Endothelial cell of umbilical vein (primary cell): ENCODE data around the gene AUTS2. TPM values are rescaled to one million over a fixed set of nuclear protein-coding genes. Genes with fewer than 3 reads are reported as not detected.

ENCODE experiments used
- BruUV-seq: library from RNA; stranded (reverse); fragments of 400-500 nt; replicated peaks from 2 replicates; lab custom pipeline; 2021; lab: Mats Ljungman, UMichigan
- CTCF ChIA-PET: fragments of 300-600, 350-600 bp; sonication (Branson Sonifier 250); formaldehyde crosslinking; loops from one replicate; lab custom pipeline; 2021; ENCODE audit warnings: antibody characterized with exemption, inconsistent platforms; lab: Charles Lee
- POLR2A ChIA-PET: fragments of 300-600, 350-600 bp; sonication (Branson Sonifier 250); formaldehyde crosslinking; loops from one replicate; lab custom pipeline; 2021; ENCODE audit warnings: antibody characterized with exemption, inconsistent platforms; lab: Charles Lee
- DNase-seq: peaks from one replicate; pipeline ENCODE4 v3.0.0-alpha.2; 2011; ENCODE audit warnings: low read depth, low spot score
- FAIRE-seq: peaks from 2 replicates; lab custom pipeline; 2011; peaks lifted over from hg19 to GRCh38; lab: Jason Lieb, UNC
- H2AFZ ChIP-seq: 2 replicates; pipeline ENCODE4 v1.6.0; 2012; ENCODE audit warnings: low read depth, low read length, control low read depth, inconsistent platforms
- H3K27ac ChIP-seq: 2 replicates; pipeline ENCODE4 v1.5.1; 2011; ENCODE audit warnings: low read depth, mild to moderate bottlenecking, control low read depth, low read length, moderate library complexity; ENCODE audit not compliant: insufficient read depth
- H3K27me3 ChIP-seq, 2 experiments: 2 replicates each; pipeline versions ENCODE4 v1.6.0 to v1.6.1; 2011; ENCODE audit warnings: low read length in 2 of 2, mixed read lengths in 1 of 2; ENCODE audit not compliant: control insufficient read depth in 2 of 2, insufficient read depth in 2 of 2
- H3K36me3 ChIP-seq, 2 experiments: 2 replicates in 1 of 2; 3 replicates in 1 of 2; pipeline ENCODE4 v1.5.1; 2011; ENCODE audit warnings: low read length in 2 of 2, mild to moderate bottlenecking in 1 of 2, moderate library complexity in 1 of 2; ENCODE audit not compliant: control insufficient read depth in 2 of 2, insufficient read depth in 2 of 2; ENCODE audit errors: extremely low read depth in 1 of 2
- H3K4me1 ChIP-seq: 3 replicates; pipeline ENCODE4 v1.5.1; 2011; ENCODE audit warnings: mild to moderate bottlenecking, low read length; ENCODE audit not compliant: control insufficient read depth, insufficient read depth; ENCODE audit errors: extremely low read depth
- H3K4me2 ChIP-seq: 2 replicates; pipeline ENCODE4 v1.6.1; 2011; ENCODE audit warnings: low read length, control low read depth, mixed read lengths; ENCODE audit not compliant: insufficient read depth
- H3K4me3 ChIP-seq, 3 experiments: fragments of 200-600 bp in 1 of 3; sonication (generic), shearing (Covaris generic) in 1 of 3; replicated peaks in 1 of 3; 2 replicates each; pipeline ENCODE4 v1.5.1; 2011 to 2016; ENCODE audit warnings: control low read depth in 3 of 3, low read length in 3 of 3, mild to moderate bottlenecking in 2 of 3, inconsistent platforms in 1 of 3, low read depth in 1 of 3, moderate library complexity in 1 of 3; ENCODE audit not compliant: insufficient read depth in 1 of 3
- H3K79me2 ChIP-seq: 2 replicates; pipeline ENCODE4 v1.6.0; 2012; ENCODE audit warnings: low read length, inconsistent platforms; ENCODE audit not compliant: control insufficient read depth, insufficient read depth
- H3K9ac ChIP-seq: replicated peaks from 2 replicates; pipeline ENCODE3; 2011; ENCODE audit warnings: low read length, control low read depth; ENCODE audit not compliant: insufficient read depth; ENCODE audit errors: extremely low read depth
- H3K9me1 ChIP-seq: replicated peaks from 3 replicates; pipeline ENCODE4 v1.6.0; 2011; ENCODE audit warnings: mild to moderate bottlenecking, low read length; ENCODE audit not compliant: control insufficient read depth, insufficient read depth; ENCODE audit errors: extremely low read depth
- H3K9me3 ChIP-seq: replicated peaks from 2 replicates; pipeline ENCODE4 v1.5.1; 2012; ENCODE audit warnings: low read length, inconsistent platforms; ENCODE audit not compliant: control insufficient read depth, insufficient read depth
- H4K20me1 ChIP-seq: replicated peaks from 2 replicates; pipeline ENCODE3; 2011; ENCODE audit warnings: mild to moderate bottlenecking, low read length; ENCODE audit not compliant: control insufficient read depth, insufficient read depth; ENCODE audit errors: extremely low read depth
- CTCF ChIP-seq, 2 donors: IDR thresholded peaks; 1 replicate in 1 of 2; 2 replicates in 1 of 2; pipeline ENCODE4 v1.5.1; 2011; ENCODE audit warnings: low read length in 2 of 2, mild to moderate bottlenecking in 2 of 2, moderate library complexity in 2 of 2, control low read depth in 1 of 2, inconsistent platforms in 1 of 2, low read depth in 1 of 2; ENCODE audit not compliant: insufficient read depth in 1 of 2; ENCODE audit errors: extremely low read depth in 1 of 2
- EZH2 ChIP-seq: IDR thresholded peaks from 2 replicates; pipeline ENCODE4 v1.6.1; 2012; ENCODE audit warnings: borderline replicate concordance, low read depth, mild to moderate bottlenecking, moderate library complexity, low read length, inconsistent platforms; ENCODE audit not compliant: severe bottlenecking
- FOS ChIP-seq: IDR thresholded peaks from 2 replicates; pipeline ENCODE4 v1.6.1; 2011; ENCODE audit warnings: mild to moderate bottlenecking, low read length, moderate library complexity, borderline replicate concordance; ENCODE audit not compliant: insufficient read depth
- GATA2 ChIP-seq: IDR thresholded peaks from 2 replicates; pipeline ENCODE4 v1.7.0; 2011; ENCODE audit warnings: low read depth, mild to moderate bottlenecking, moderate library complexity, mixed read lengths, low read length; ENCODE audit not compliant: insufficient read length, insufficient read depth
- JUN ChIP-seq: IDR thresholded peaks from 2 replicates; pipeline ENCODE4 v1.6.1; 2011; ENCODE audit warnings: borderline replicate concordance, low read depth; ENCODE audit not compliant: insufficient read length, insufficient read depth
- MAX ChIP-seq: IDR thresholded peaks from 2 replicates; pipeline ENCODE4 v1.6.1; 2011; ENCODE audit not compliant: insufficient read depth, insufficient read length
- MYC ChIP-seq: IDR thresholded peaks from one replicate; pipeline ENCODE4 v1.6.1; 2011; ENCODE audit warnings: mild to moderate bottlenecking, low read depth, low read length
- POLR2A ChIP-seq: IDR thresholded peaks from 2 replicates; pipeline ENCODE4 v1.6.1; 2012; ENCODE audit warnings: low read depth, mild to moderate bottlenecking, control low read depth, low read length
- POLR2AphosphoS5 ChIP-seq: IDR thresholded peaks from 2 replicates; pipeline ENCODE4 v1.6.1; 2012; ENCODE audit warnings: low read depth, mild to moderate bottlenecking, control low read depth, low read length, moderate library complexity; ENCODE audit not compliant: insufficient read depth
- dilution Hi-C: fragments of 300-500 bp; cut with MboI; formaldehyde crosslinking; loops from one replicate; pipeline ENCODE4 v1.15.0; 2019; ENCODE audit warnings: low sequenced_read_pairs; ENCODE audit not compliant: extremely low pct_ligation_motif_present
- intact Hi-C: fragments of 100-400 bp; cut with micrococcal nuclease; formaldehyde crosslinking; loops from one replicate; pipeline ENCODE4 v1.10.0; 2022
- polyA plus RNA-seq, 4 experiments: library from polyadenylated mRNA; depleted of rRNA in 3 of 4; stranded (reverse) in 3 of 4; unstranded in 1 of 4; fragments of >200 nt; gene quantifications; 2 replicates each; pipeline versions ENCODE4 v1.2.1 to v1.2.3, GENCODE V29; 2011 to 2012; ENCODE audit warnings: missing spikeins in 1 of 4
- total RNA-seq: library from RNA; stranded (reverse); gene quantifications from 2 replicates; pipeline ENCODE4 v1.2.3, GENCODE V29; 2021

AUTS2 gene
- total and polyA plus RNA-seq, 2 donors (not counting 3 experiments of a cell fraction or from before 2014, with no cell fraction given) = 0.59 to 8.0 TPM

GRCh38 chr7:70466725-70467364 is 868.6 kb downstream of the AUTS2 start:
- no peak overlapping the region for H3K4me2 ChIP-seq
- no peaks in the 10 kb centered on the region for H4K20me1 ChIP-seq
- H3K27me3 ChIP-seq = no peaks in the 10 kb centered on the region
- BruUV-seq = no TSS peak
- no peaks in the 10 kb centered on the region for H3K79me2 ChIP-seq
- peaks cover 4% of the 10 kb centered on the region for H3K9me3 ChIP-seq
- intact Hi-C loops (no loop called here), dilution Hi-C loops (no loop called here)
- no peak overlapping the region for H2AFZ ChIP-seq
- CTCF ChIA-PET = no interaction called here
- FAIRE-seq (no peak), DNase-seq (no peak)
- no peak overlapping the region for H3K4me3 ChIP-seq
- H3K36me3 ChIP-seq = no peaks in the 10 kb centered on the region
- no peaks in the 10 kb centered on the region for H3K4me1 ChIP-seq
- no peaks in the 10 kb centered on the region for H3K9me1 ChIP-seq
- TF ChIP-seq FOS (no peak), MAX (no peak)
- H3K9ac ChIP-seq = no peak overlapping the region
- POLR2A ChIA-PET = no interaction called here
- no peak overlapping the region for H3K27ac ChIP-seq

GRCh38 chr7:70470746-70471145 is 872.5 kb downstream of the AUTS2 start:
- DNase-seq = no peak
- dilution Hi-C loops (no loop called here), intact Hi-C loops (no loop called here)
- no peaks in the 10 kb centered on the region for H3K36me3 ChIP-seq
- no peak overlapping the region for H3K4me2 ChIP-seq
- H3K4me1 ChIP-seq = no peaks in the 10 kb centered on the region
- no peak for FAIRE-seq
- no peak overlapping the region for H3K27ac ChIP-seq
- ChIA-PET POLR2A (no interaction called here), CTCF (no interaction called here)
- H2AFZ ChIP-seq = no peak overlapping the region
- TF ChIP-seq CTCF (IDR thresholded peaks at IDR 0.05; ENCODE audit: extremely low read depth in 1 of 2, insufficient read depth in 1 of 2, low read depth in 1 of 2, low read length in 2 of 2) = no peak
- no peak for TF ChIP-seq JUN
- no peak for TF ChIP-seq MAX
- no peak for TF ChIP-seq EZH2
- no peak for TF ChIP-seq POLR2AphosphoS5
- TF ChIP-seq MYC = no peak
- no peak for TF ChIP-seq GATA2
- no peak for TF ChIP-seq FOS
- no peak for TF ChIP-seq POLR2A
- BruUV-seq = no TSS peak
- H3K79me2 ChIP-seq = no peaks in the 10 kb centered on the region
- H3K4me3 ChIP-seq = no peak overlapping the region
- H3K27me3 ChIP-seq = no peaks in the 10 kb centered on the region
- no peaks in the 10 kb centered on the region for H3K9me3 ChIP-seq
- no peaks in the 10 kb centered on the region for H3K9me1 ChIP-seq
- no peak overlapping the region for H3K9ac ChIP-seq
- H4K20me1 ChIP-seq = no peaks in the 10 kb centered on the region
